ENCODE results near the gene MEIS1.

DNA sequence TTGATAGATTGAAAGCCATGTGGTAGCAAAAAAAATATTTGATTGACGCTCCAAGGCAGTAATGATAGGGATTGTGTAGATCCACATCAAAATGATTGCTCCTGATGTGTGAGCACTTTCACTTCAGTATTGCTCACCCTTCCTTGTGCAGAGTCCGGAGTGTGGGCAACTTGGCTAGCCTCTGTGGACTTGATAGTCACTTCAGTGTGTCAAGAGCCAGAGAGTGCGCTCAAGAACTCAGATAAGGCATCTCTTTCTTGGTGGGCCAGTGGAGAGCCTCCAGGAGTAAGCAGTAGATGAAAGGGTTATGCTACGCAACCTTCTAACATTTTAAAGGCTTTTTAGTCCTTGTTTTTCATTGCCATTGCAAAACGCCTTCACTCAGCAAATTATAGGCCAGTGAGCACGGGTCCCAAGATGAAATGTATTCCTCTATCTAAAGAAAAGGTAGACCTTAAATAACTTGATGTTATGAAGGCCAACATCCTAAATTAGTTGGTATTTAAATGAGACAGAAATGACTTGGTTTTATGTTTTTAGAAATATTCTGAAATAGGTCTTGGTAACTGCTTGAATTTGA lies 84.4 kb downstream of the MEIS1 start:
- no peak for TF ChIP-seq POLR2AphosphoS5 (IDR thresholded peaks at IDR 0.05; ENCODE audit: borderline replicate concordance, low read depth, low read length)
- TF ChIP-seq EZH2 (IDR thresholded peaks at IDR 0.05): no peak
- TF ChIP-seq FOXP2 (optimal IDR thresholded peaks at IDR 0.05; ENCODE audit: control extremely low read depth, extremely low read length, insufficient read depth): no peak
